Lower leg skin (tissue), 3 donors: ENCODE results near the gene BBS9.

Experiments
- CTCF ChIP-seq, 3 donors: fragments of 450-650 bp; IDR thresholded peaks; one replicate each; pipeline ENCODE4 v1.5.1; 2016; ENCODE audit warnings: antibody characterized with exemption in 3 of 3, mild to moderate bottlenecking in 3 of 3, moderate library complexity in 2 of 3
- POLR2A ChIP-seq, 2 donors: fragments of 450-650 bp; IDR thresholded peaks; one replicate each; pipeline ENCODE4 v1.6.1; 2016 to 2017; ENCODE audit warnings: antibody characterized with exemption in 2 of 2, mild to moderate bottlenecking in 1 of 2, moderate library complexity in 1 of 2

- TF ChIP-seq CTCF (IDR thresholded peaks at IDR 0.05) (no peak), POLR2A (IDR thresholded peaks at IDR 0.05) (no peak)
These were observed 92.0 kb downstream of the BBS9 start for GRCh38 chr7:33221390-33221789.
